ENCODE data around the gene ZFP42.
"Not testable (repeated sequence)": the region's sequence is repeated elsewhere in the genome, so short reads cannot be mapped to it uniquely, and the experiment has no call there.

Gene ZFP42

GRCh38 chr4:187995322-187996207, at the start of gene ZFP42:
Gene ZFP42 (plus strand): TSS chr4:187995771. CDS start chr4:188002808, 7,037 bp downstream.
- DNase-seq, result no peak

- peak; percentile 15 for DNase-seq
Observed at GRCh38 chr4:187961171-187961570, 34.4 kb upstream of the ZFP42 start.

GRCh38 chr4:187961961-187962360, 33.6 kb upstream of the ZFP42 start:
- no peak for DNase-seq

GRCh38 chr4:187962926-187963325, 32.6 kb upstream of the ZFP42 start:
- DNase-seq, result peak; percentile 41

GRCh38 chr4:187965726-187966125, 29.8 kb upstream of the ZFP42 start:
- DNase-seq, result peak; percentile 33

- DNase-seq, result no peak
Observed at GRCh38 chr4:187972135-187972534, 23.4 kb upstream of the ZFP42 start.

GRCh38 chr4:187983746-187984145, 11.8 kb upstream of the ZFP42 start:
- no peak for DNase-seq

- no peak for DNase-seq
Observed at GRCh38 chr4:187992971-187993370, 2.6 kb upstream of the ZFP42 start.

GRCh38 chr4:187993827-187994226, 1.7 kb upstream of the ZFP42 start:
- DNase-seq, result no peak

- no peak for DNase-seq
Observed at GRCh38 chr4:187996502-187997177, 1.1 kb downstream of the ZFP42 start.

- DNase-seq, result not testable (repeated sequence)
Observed at GRCh38 chr4:187997991-187998390, 2.4 kb downstream of the ZFP42 start.

- no peak for DNase-seq
Observed at GRCh38 chr4:187999406-187999932, 3.9 kb downstream of the ZFP42 start.

GRCh38 chr4:188002323-188002722, 6.8 kb downstream of the ZFP42 start:
- no peak for DNase-seq

- no peak for DNase-seq
Observed at GRCh38 chr4:188002751-188003150, 7.2 kb downstream of the ZFP42 start.

- DNase-seq, result no peak
Observed at GRCh38 chr4:188005561-188005960, 10.0 kb downstream of the ZFP42 start.

GRCh38 chr4:188006285-188006848, 10.8 kb downstream of the ZFP42 start:
- DNase-seq, result no peak

- DNase-seq, result no peak
Observed at GRCh38 chr4:188008377-188008776, 12.8 kb downstream of the ZFP42 start.

- DNase-seq, result no peak
Observed at GRCh38 chr4:188012426-188012945, 16.9 kb downstream of the ZFP42 start.

- no peak for DNase-seq
Observed at GRCh38 chr4:188015025-188015940, 19.7 kb downstream of the ZFP42 start.

- no peak for DNase-seq
Observed at GRCh38 chr4:188016754-188017153, 21.2 kb downstream of the ZFP42 start.

- no peak for DNase-seq
Observed at GRCh38 chr4:188018262-188018661, 22.7 kb downstream of the ZFP42 start.
